SU-DHL-6 (cell line): ENCODE results near the gene APLN.

Experiments
- EZH2phosphoT487 ChIP-seq: fragments of 200-600 bp; sonication (generic), shearing (Covaris generic); conservative IDR thresholded peaks from 2 replicates; pipeline ENCODE4 v1.6.1; 2018; ENCODE audit warnings: mild to moderate bottlenecking, antibody characterized with exemption, low read length, moderate library complexity, mixed read lengths
- TF ChIP-seq, protein P1 (sequence below): fragments of 200-600 bp; sonication (generic); IDR thresholded peaks from one replicate; pipeline ENCODE4 v1.5.1; 2017; ENCODE audit warnings: antibody characterized with exemption, mild to moderate bottlenecking, low read length, moderate library complexity; ENCODE audit not compliant: insufficient read depth, poor library complexity, severe bottlenecking

DNA sequence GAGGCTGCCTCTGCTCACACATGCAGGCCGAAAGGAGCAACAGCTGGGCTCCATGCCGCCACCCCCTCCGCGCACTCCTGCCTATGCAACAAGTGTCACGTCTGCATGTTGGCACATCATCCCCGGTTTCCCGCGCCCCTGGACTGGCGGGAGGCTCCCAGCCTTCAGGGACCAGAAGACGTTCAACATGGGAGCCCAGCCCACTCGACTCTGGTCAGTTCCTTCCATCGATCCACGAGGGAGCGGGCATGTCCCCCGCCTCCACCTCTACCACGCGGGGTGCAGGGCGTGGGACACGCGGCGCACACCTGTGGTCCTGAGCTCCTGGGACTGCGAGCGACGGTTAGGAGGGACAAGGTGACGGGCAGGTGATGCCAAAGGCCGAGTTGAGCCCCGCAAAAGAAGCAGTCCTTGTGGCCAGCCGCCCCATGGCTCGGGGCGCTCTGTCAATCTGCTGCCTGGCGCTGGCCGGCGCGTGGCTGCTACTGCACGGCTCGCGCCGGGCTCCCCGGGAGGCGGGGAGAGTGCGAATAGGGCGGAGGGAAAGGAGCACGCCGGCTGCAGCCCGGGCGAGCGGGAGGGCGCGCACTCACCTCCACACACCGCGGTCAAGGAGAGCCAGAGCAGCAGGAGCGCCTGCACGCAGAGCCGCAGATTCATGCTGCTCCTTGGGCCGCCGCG is 645 bp downstream of the APLN start:
- TF ChIP-seq, protein P1, sequence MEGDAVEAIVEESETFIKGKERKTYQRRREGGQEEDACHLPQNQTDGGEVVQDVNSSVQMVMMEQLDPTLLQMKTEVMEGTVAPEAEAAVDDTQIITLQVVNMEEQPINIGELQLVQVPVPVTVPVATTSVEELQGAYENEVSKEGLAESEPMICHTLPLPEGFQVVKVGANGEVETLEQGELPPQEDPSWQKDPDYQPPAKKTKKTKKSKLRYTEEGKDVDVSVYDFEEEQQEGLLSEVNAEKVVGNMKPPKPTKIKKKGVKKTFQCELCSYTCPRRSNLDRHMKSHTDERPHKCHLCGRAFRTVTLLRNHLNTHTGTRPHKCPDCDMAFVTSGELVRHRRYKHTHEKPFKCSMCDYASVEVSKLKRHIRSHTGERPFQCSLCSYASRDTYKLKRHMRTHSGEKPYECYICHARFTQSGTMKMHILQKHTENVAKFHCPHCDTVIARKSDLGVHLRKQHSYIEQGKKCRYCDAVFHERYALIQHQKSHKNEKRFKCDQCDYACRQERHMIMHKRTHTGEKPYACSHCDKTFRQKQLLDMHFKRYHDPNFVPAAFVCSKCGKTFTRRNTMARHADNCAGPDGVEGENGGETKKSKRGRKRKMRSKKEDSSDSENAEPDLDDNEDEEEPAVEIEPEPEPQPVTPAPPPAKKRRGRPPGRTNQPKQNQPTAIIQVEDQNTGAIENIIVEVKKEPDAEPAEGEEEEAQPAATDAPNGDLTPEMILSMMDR: no peak
- no peak for TF ChIP-seq EZH2phosphoT487
